Measurements from ENCODE around the gene TRAPPC4.

GRCh38 chr11:119067371-119068222, 49.0 kb downstream of the TRAPPC4 start, which contains the start of gene VPS11:
- peak; percentile 2 for TF ChIP-seq EP300 (IDR thresholded peaks at IDR 0.05; ENCODE audit: low read depth)
- TF ChIP-seq CTCF (IDR thresholded peaks at IDR 0.05) = peak in 1 of 5 experiments; percentile 4
- peak; percentile 80 to 89 (median 89) for TF ChIP-seq POLR2AphosphoS5 (IDR thresholded peaks at IDR 0.05)
- TF ChIP-seq POLR2A (IDR thresholded peaks at IDR 0.05) = peak; percentile 78

Measured in transverse colon (tissue), 4 donors.